Neural cell (in vitro differentiated cells): Measurements from ENCODE around the gene SFI1. TPM values are rescaled to one million over a fixed set of nuclear protein-coding genes. Genes with fewer than 3 reads are reported as not detected.

Source experiments
- H2AFZ ChIP-seq: fragments of 200-600, 300-800 bp; sonication (generic), shearing (Covaris generic); 2 replicates; pipeline ENCODE4 v1.6.0; 2014; ENCODE audit warnings: low read depth, mild to moderate bottlenecking, antibody characterized with exemption, low read length, moderate library complexity
- H3F3A ChIP-seq: fragments of 200-600 bp; shearing (Covaris generic); 2 replicates; pipeline ENCODE4 v1.6.1; 2016; ENCODE audit warnings: mild to moderate bottlenecking, moderate library complexity, mixed read lengths, antibody characterized with exemption, low read length; ENCODE audit not compliant: insufficient read depth, poor library complexity, severe bottlenecking
- H3K27ac ChIP-seq: fragments of 200-600, 300-800 bp; sonication (generic), shearing (Covaris generic); 2 replicates; pipeline ENCODE4 v1.5.1; 2014; ENCODE audit warnings: mild to moderate bottlenecking, low read length, moderate library complexity
- H3K27me3 ChIP-seq: fragments of 300-800, 200-600 bp; sonication (generic), shearing (Covaris generic); 2 replicates; pipeline ENCODE4 v1.6.0; 2014; ENCODE audit warnings: mild to moderate bottlenecking, low read depth, low read length, moderate library complexity; ENCODE audit not compliant: insufficient read depth
- H3K36me3 ChIP-seq: fragments of 300-800, 200-600 bp; sonication (generic), shearing (Covaris generic); 2 replicates; pipeline ENCODE4 v1.5.1; 2014; ENCODE audit warnings: mild to moderate bottlenecking, antibody characterized with exemption, low read length, moderate library complexity; ENCODE audit not compliant: insufficient read depth
- H3K4me2 ChIP-seq: fragments of 300-800, 200-600 bp; sonication (generic), shearing (Covaris generic); 2 replicates; pipeline ENCODE4 v1.6.0; 2014; ENCODE audit warnings: mild to moderate bottlenecking, low read length
- H3K4me3 ChIP-seq: fragments of 300-800, 200-600 bp; sonication (generic), shearing (Covaris generic); 2 replicates; pipeline ENCODE4 v1.5.1; 2014; ENCODE audit warnings: mild to moderate bottlenecking, low read length, moderate library complexity
- H3K79me2 ChIP-seq: fragments of 200-600 bp; shearing (Covaris generic); replicated peaks from 2 replicates; pipeline ENCODE4 v1.6.0; 2014; ENCODE audit warnings: mild to moderate bottlenecking, low read length, moderate library complexity; ENCODE audit not compliant: insufficient read depth
- H3K9ac ChIP-seq: fragments of 300-800, 200-600 bp; sonication (generic), shearing (Covaris generic); 2 replicates; pipeline ENCODE4 v1.6.1; 2016; ENCODE audit warnings: mild to moderate bottlenecking, low read length, mixed read lengths
- H3K9me2 ChIP-seq: fragments of 200-600 bp; shearing (Covaris generic); 2 replicates; pipeline ENCODE4 v1.6.1; 2016; ENCODE audit warnings: mild to moderate bottlenecking, low read length, mixed read lengths; ENCODE audit not compliant: insufficient read depth
- H3K9me3 ChIP-seq: fragments of 200-600, 300-800 bp; sonication (generic), shearing (Covaris generic); 2 replicates; pipeline ENCODE4 v1.6.1; 2016; ENCODE audit warnings: mild to moderate bottlenecking, mixed run types, low read length, moderate library complexity, mixed read lengths
- H4K20me1 ChIP-seq: fragments of 200-600 bp; shearing (Covaris generic); 2 replicates; pipeline ENCODE4 v1.6.1; 2016; ENCODE audit warnings: mild to moderate bottlenecking, mixed run types; ENCODE audit not compliant: insufficient read depth
- EP300 ChIP-seq: fragments of 450-650 bp; conservative IDR thresholded peaks from 2 replicates; pipeline ENCODE4 v1.6.1; 2014; ENCODE audit warnings: antibody characterized with exemption, mild to moderate bottlenecking, moderate library complexity; ENCODE audit not compliant: poor library complexity, severe bottlenecking
- EZH2 ChIP-seq: fragments of 200-600, 300-800 bp; shearing (Covaris generic), sonication (generic); IDR thresholded peaks from 2 replicates; pipeline ENCODE4 v1.6.1; 2014; ENCODE audit warnings: antibody characterized with exemption, low read length, borderline replicate concordance, mild to moderate bottlenecking; ENCODE audit not compliant: insufficient read depth, poor library complexity, severe bottlenecking
- MXI1 ChIP-seq: fragments of 450-650 bp; conservative IDR thresholded peaks from 2 replicates; pipeline ENCODE4 v1.6.1; 2014; ENCODE audit warnings: antibody characterized with exemption, mild to moderate bottlenecking; ENCODE audit not compliant: poor library complexity, severe bottlenecking
- POLR2AphosphoS5 ChIP-seq: IDR thresholded peaks from 2 replicates; pipeline ENCODE4 v1.6.1; 2012
- RAD21 ChIP-seq: fragments of 450-650 bp; conservative IDR thresholded peaks from 2 replicates; pipeline ENCODE4 v1.6.1; 2014; ENCODE audit warnings: antibody characterized with exemption, mild to moderate bottlenecking, moderate library complexity
- SMC3 ChIP-seq: fragments of 450-650 bp; conservative IDR thresholded peaks from 2 replicates; pipeline ENCODE4 v1.6.1; 2014; ENCODE audit warnings: antibody characterized with exemption, mild to moderate bottlenecking, moderate library complexity; ENCODE audit not compliant: poor library complexity
- TAF1 ChIP-seq: IDR thresholded peaks from 2 replicates; pipeline ENCODE4 v1.6.1; 2012; ENCODE audit warnings: low read depth
- polyA plus RNA-seq: library from polyadenylated mRNA; depleted of rRNA; stranded (reverse); fragments of >200 nt; gene quantifications from 2 replicates; pipeline ENCODE4 v1.2.3, GENCODE V29; 2014
- TF ChIP-seq, protein P1 (sequence below): IDR thresholded peaks from 2 replicates; pipeline ENCODE4 v1.6.1; 2012; ENCODE audit warnings: borderline replicate concordance
- TF ChIP-seq, protein P2 (sequence below): fragments of 450-650 bp; IDR thresholded peaks from 2 replicates; pipeline ENCODE4 v1.5.1; 2014; ENCODE audit warnings: antibody characterized with exemption, mild to moderate bottlenecking, moderate library complexity; ENCODE audit not compliant: poor library complexity, severe bottlenecking

SFI1 gene
- polyA plus RNA-seq, 1 donor from 2014 or later = 19.9 TPM

DNA sequence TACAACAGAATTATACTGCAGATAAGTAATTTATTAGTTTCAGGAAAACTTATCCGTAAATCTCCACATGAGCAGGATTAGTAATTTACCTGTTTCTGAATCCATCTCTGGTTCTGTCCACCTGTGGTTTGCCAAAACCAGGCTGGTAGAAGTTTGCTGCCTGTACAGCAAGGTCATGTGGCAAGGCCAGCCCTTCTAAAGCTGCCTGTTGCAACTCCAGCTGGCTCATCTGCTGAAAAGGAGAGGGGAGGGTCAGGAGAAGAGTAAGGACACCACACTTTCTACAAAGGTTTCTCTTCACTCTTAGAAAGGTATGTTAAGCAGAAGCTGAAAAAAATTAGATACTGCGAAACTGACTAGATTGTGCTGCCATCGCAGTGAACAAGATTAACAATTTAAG lies 49.0 kb upstream of the SFI1 start:
- Histone ChIP-seq H3K9me3 (no peaks in the 10 kb centered on the region), H3K79me2 (no peaks in the 10 kb centered on the region), H3K4me3 (no peak overlapping the region), H3F3A (no peaks in the 10 kb centered on the region), H2AFZ (no peak overlapping the region), H3K4me2 (no peak overlapping the region), H3K27ac (no peak overlapping the region), H3K27me3 (no peaks in the 10 kb centered on the region), H3K9me2 (no peaks in the 10 kb centered on the region), H3K36me3 (peaks cover 8% of the 10 kb centered on the region), H4K20me1 (no peaks in the 10 kb centered on the region), H3K9ac (no peak overlapping the region)
- no peak for TF ChIP-seq TAF1
- TF ChIP-seq, protein P1, sequence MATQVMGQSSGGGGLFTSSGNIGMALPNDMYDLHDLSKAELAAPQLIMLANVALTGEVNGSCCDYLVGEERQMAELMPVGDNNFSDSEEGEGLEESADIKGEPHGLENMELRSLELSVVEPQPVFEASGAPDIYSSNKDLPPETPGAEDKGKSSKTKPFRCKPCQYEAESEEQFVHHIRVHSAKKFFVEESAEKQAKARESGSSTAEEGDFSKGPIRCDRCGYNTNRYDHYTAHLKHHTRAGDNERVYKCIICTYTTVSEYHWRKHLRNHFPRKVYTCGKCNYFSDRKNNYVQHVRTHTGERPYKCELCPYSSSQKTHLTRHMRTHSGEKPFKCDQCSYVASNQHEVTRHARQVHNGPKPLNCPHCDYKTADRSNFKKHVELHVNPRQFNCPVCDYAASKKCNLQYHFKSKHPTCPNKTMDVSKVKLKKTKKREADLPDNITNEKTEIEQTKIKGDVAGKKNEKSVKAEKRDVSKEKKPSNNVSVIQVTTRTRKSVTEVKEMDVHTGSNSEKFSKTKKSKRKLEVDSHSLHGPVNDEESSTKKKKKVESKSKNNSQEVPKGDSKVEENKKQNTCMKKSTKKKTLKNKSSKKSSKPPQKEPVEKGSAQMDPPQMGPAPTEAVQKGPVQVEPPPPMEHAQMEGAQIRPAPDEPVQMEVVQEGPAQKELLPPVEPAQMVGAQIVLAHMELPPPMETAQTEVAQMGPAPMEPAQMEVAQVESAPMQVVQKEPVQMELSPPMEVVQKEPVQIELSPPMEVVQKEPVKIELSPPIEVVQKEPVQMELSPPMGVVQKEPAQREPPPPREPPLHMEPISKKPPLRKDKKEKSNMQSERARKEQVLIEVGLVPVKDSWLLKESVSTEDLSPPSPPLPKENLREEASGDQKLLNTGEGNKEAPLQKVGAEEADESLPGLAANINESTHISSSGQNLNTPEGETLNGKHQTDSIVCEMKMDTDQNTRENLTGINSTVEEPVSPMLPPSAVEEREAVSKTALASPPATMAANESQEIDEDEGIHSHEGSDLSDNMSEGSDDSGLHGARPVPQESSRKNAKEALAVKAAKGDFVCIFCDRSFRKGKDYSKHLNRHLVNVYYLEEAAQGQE = no peak
- TF ChIP-seq EP300 = no peak
- TF ChIP-seq SMC3 = no peak
- TF ChIP-seq EZH2 = no peak
- TF ChIP-seq POLR2AphosphoS5 = no peak
- no peak for TF ChIP-seq RAD21
- TF ChIP-seq, protein P2, sequence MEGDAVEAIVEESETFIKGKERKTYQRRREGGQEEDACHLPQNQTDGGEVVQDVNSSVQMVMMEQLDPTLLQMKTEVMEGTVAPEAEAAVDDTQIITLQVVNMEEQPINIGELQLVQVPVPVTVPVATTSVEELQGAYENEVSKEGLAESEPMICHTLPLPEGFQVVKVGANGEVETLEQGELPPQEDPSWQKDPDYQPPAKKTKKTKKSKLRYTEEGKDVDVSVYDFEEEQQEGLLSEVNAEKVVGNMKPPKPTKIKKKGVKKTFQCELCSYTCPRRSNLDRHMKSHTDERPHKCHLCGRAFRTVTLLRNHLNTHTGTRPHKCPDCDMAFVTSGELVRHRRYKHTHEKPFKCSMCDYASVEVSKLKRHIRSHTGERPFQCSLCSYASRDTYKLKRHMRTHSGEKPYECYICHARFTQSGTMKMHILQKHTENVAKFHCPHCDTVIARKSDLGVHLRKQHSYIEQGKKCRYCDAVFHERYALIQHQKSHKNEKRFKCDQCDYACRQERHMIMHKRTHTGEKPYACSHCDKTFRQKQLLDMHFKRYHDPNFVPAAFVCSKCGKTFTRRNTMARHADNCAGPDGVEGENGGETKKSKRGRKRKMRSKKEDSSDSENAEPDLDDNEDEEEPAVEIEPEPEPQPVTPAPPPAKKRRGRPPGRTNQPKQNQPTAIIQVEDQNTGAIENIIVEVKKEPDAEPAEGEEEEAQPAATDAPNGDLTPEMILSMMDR = no peak
- no peak for TF ChIP-seq MXI1

DNA sequence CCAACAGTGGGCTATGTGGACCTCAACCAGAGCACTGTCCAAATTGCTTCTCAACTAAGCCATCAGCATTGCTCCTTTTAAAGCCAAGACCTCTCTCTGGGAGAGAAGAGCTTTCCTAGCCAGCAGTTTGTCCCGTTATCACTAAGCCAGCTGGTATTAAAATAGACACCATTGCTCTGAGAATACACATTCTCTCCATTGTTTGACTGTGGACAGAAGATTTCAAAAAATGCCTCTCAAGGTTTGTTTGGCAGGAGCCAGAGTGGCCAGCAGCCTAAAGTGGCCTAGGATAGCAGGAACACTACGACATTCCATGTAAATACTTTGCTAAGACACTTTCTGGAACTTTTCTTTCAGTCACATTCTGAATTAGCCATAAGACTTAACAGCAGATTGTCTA lies 48.0 kb upstream of the SFI1 start:
- no peak overlapping the region for H3K27ac ChIP-seq
- H2AFZ ChIP-seq = no peak overlapping the region
- no peak overlapping the region for H3K4me2 ChIP-seq
- no peaks in the 10 kb centered on the region for H3K79me2 ChIP-seq
- no peaks in the 10 kb centered on the region for H3F3A ChIP-seq
- H3K4me3 ChIP-seq = no peak overlapping the region
- no peaks in the 10 kb centered on the region for H3K27me3 ChIP-seq
- peaks cover 12% of the 10 kb centered on the region for H3K36me3 ChIP-seq
- H3K9ac ChIP-seq = no peak overlapping the region
- no peaks in the 10 kb centered on the region for H3K9me3 ChIP-seq
- TF ChIP-seq SMC3 = no peak
- TF ChIP-seq, protein P1 = no peak
- H3K9me2 ChIP-seq = no peaks in the 10 kb centered on the region
- H4K20me1 ChIP-seq = no peaks in the 10 kb centered on the region
